DMS53 treated with DMSO at 0.1 percent for 48 hours (cell line): Measurements from ENCODE around the gene RHOD.
A peak's percentile ranks its signal among the peaks of the same experiment; 100 is the strongest.

ENCODE experiments used
- DNase-seq: peaks from one replicate; lab custom pipeline; 2025; ENCODE audit not compliant: unreplicated experiment; lab: John Stamatoyannopoulos, UW

The RHOD gene

GRCh38 chr11:67031791-67032561 is 24.7 kb upstream of the RHOD start:
- DNase-seq = no peak

- no peak for DNase-seq
Measured at GRCh38 chr11:67032830-67033551, 23.7 kb upstream of the RHOD start.

GRCh38 chr11:67033661-67034166 is 22.9 kb upstream of the RHOD start:
- no peak for DNase-seq

GRCh38 chr11:67034350-67034749 is 22.3 kb upstream of the RHOD start:
- no peak for DNase-seq

- no peak for DNase-seq
Measured at GRCh38 chr11:67040147-67040546, 16.5 kb upstream of the RHOD start.

GRCh38 chr11:67041602-67042001 is 15.0 kb upstream of the RHOD start:
- no peak for DNase-seq

- DNase-seq = no peak
Measured at GRCh38 chr11:67043572-67044349, 12.9 kb upstream of the RHOD start.

- no peak for DNase-seq
Measured at GRCh38 chr11:67044496-67044895, 12.2 kb upstream of the RHOD start.

GRCh38 chr11:67045314-67045713 is 11.3 kb upstream of the RHOD start:
- DNase-seq = peak; percentile 39

- DNase-seq = no peak
Measured at GRCh38 chr11:67048515-67049130, 8.0 kb upstream of the RHOD start.

GRCh38 chr11:67050139-67050538 is 6.5 kb upstream of the RHOD start:
- no peak for DNase-seq

- DNase-seq = no peak
Measured at GRCh38 chr11:67051180-67051893, 5.3 kb upstream of the RHOD start.

GRCh38 chr11:67051945-67052488 is 4.6 kb upstream of the RHOD start:
- no peak for DNase-seq

- no peak for DNase-seq
Measured at GRCh38 chr11:67052891-67053290, 3.8 kb upstream of the RHOD start.

GRCh38 chr11:67053896-67054329 is 2.7 kb upstream of the RHOD start:
- DNase-seq = peak; percentile 59

- DNase-seq = no peak
Measured at GRCh38 chr11:67054346-67054835, 2.3 kb upstream of the RHOD start.

GRCh38 chr11:67054836-67055523 is 1.7 kb upstream of the RHOD start:
- DNase-seq = peak; percentile 80

- DNase-seq = peak; percentile 19
Measured at GRCh38 chr11:67055812-67056211, 835 bp upstream of the RHOD start.

GRCh38 chr11:67057205-67057672 is 592 bp downstream of the RHOD start:
- DNase-seq = no peak
